Neuron (in vitro differentiated cells): ENCODE measurements around the gene SEC22C.
"Not testable (repeated sequence)": the region's sequence is repeated elsewhere in the genome, so short reads cannot be mapped to it uniquely, and the experiment has no call there.

Source experiments
- H2AFZ ChIP-seq: one replicate; pipeline ENCODE4 v1.6.1; 2013; ENCODE audit warnings: low read depth, mild to moderate bottlenecking, inconsistent platforms, low read length, moderate library complexity
- H3K27me3 ChIP-seq: one replicate; pipeline ENCODE4 v1.6.1; 2013; ENCODE audit warnings: low read length; ENCODE audit not compliant: insufficient read depth
- H3K36me3 ChIP-seq: one replicate; pipeline ENCODE4 v1.6.1; 2013; ENCODE audit warnings: low read length; ENCODE audit not compliant: insufficient read depth
- H3K4me1 ChIP-seq: one replicate; pipeline ENCODE4 v1.6.1; 2013; ENCODE audit warnings: low read length; ENCODE audit not compliant: insufficient read depth
- H3K4me3 ChIP-seq: 2 replicates; pipeline ENCODE4 v1.5.1; 2013; ENCODE audit warnings: mild to moderate bottlenecking, low read length, moderate library complexity
- H3K9me3 ChIP-seq: one replicate; pipeline ENCODE4 v1.6.1; 2013; ENCODE audit warnings: low read length

The SEC22C gene

DNA sequence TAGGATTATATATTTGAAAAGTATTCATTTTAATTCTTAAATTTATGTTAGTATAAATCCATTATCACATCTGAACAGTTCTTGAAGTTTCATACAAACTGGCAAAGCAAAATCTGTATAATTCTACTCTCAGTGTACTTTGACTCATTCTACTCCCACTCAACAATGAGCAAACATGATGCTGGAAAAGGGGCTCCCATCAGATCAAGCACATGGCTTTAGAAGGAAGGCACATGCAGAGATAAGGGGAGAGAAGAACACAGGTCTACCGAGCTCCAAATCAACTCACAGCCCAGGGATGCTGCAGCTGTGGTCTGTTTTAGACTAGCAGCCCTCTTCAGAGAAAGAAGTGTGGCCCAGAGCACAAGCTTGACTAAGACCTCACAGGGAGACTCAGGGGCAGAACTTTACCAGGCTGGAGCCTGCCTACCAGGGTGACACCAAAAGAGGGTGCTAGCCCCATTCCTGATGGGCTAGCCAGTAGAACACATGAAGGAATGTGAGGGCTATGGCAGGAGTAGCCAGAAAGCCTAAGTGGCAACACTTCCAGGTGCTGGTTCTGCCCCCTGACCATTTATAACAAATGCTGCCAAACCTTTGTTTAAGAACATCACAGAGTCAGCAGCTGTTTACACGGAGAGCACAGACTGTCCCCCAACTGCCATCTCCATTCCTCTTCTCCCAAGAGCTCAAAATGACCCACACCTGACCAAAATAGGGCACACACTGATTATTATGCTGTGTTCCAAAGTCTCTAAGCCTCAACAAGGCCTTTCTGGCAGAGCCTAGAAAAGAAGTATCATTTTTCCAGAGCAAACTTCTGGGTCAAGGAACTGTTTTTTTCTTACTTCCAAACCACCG, 19.5 kb downstream of the SEC22C start:
- Histone ChIP-seq H3K4me3 (no peak overlapping the region), H2AFZ (no peak overlapping the region), H3K9me3 (no peaks in the 10 kb centered on the region), H3K27me3 (no peaks in the 10 kb centered on the region), H3K36me3 (peaks cover 70% of the 10 kb centered on the region), H3K4me1 (no peaks in the 10 kb centered on the region)

DNA sequence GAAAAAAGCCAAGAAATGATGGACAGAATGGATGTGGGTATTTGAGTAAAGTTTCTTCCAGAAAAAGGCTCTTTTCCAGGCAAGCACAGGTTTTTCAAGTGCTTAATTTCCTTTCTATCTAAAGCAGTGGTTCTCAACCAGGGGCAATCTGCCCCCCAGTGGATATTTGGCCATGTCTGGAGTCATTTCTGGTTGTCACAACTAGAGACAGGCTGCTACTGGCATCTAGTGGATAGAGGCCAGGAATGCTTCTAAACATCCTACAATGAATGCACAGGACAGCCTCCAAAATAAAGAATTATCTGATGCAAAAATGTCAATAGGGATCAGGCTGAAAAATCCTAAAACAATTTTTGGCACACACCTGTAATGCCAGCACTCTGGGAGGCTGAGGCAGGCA, 23.9 kb downstream of the SEC22C start:
- no peaks in the 10 kb centered on the region for H3K4me1 ChIP-seq
- H3K4me3 ChIP-seq = no peak overlapping the region
- H3K27me3 ChIP-seq = no peaks in the 10 kb centered on the region
- peaks cover 81% of the 10 kb centered on the region for H3K36me3 ChIP-seq
- no peaks in the 10 kb centered on the region for H3K9me3 ChIP-seq
- no peak overlapping the region for H2AFZ ChIP-seq

DNA sequence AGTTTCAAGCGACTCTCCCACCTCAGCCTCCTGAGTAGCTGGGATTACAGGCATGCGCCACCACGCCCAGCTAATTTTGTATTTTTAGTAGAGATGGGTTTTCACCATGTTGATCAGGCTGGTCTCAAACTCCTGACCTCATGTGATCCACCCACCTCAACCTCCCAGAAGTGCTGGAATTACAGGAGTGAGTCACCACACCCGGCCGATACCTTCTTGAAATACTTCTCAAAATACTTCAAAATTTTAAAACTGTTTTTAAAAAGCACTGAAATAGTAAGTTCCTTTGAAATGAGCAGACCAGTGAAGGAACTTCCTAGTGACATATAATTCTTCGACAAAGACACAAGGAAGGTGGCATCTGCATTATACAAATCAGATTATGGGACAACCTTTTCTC, 24.9 kb downstream of the SEC22C start:
- H3K27me3 ChIP-seq, H2AFZ ChIP-seq, H3K4me1 ChIP-seq, H3K4me3 ChIP-seq, H3K9me3 ChIP-seq: not testable (repeated sequence)
- H3K36me3 ChIP-seq = peaks cover 80% of the 10 kb centered on the region

DNA sequence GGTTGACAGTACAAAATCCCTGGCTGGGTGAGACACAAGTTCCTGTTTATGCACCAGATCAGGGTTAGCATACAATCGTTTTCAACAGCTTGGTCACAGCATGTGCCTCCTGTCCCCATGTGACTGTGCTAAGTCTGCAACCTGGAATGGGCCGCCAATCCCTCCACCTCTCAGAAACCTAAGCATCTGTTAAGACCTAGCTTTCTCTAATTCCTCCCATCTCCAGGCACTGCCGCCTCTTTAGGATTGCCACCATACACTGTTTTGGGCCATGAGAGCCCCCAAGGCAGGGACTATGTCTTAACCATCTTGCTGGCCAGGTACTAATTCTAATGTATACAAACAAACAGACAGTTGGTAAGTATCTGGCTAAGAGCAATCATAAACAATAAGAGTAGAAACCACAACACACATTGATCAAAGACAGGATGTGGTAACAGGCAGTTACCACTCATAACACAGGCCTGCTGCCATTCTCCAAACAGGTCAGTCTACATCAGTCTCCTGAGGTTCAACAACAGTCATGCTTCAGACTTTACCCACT, 25.6 kb downstream of the SEC22C start:
- no peak overlapping the region for H3K4me3 ChIP-seq
- H3K9me3 ChIP-seq = no peaks in the 10 kb centered on the region
- H3K27me3 ChIP-seq = no peaks in the 10 kb centered on the region
- H3K4me1 ChIP-seq = no peaks in the 10 kb centered on the region
- H3K36me3 ChIP-seq = peaks cover 79% of the 10 kb centered on the region
- H2AFZ ChIP-seq = no peak overlapping the region

DNA sequence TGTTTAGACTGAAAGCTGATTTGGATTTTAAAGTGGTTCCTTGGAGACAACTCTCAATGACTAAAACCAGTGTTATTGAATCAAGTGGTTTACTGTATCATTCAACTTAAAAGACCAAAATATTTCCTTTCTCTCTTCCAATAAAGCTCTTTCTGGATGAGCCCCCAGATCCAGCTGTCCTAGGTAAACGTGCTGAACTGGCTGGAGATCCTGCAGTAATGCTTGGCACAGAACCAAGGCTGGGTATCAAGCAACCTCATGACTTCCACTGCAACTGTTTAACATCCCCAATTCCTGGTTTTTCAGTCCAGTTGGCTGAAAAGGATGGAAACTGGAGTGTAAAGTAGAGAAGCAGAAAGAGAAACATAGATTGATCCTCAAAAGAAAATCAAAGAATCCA, 28.9 kb downstream of the SEC22C start:
- Histone ChIP-seq H3K4me3 (no peak overlapping the region), H3K4me1 (no peaks in the 10 kb centered on the region), H3K36me3 (peaks cover 59% of the 10 kb centered on the region), H3K27me3 (no peaks in the 10 kb centered on the region), H3K9me3 (no peaks in the 10 kb centered on the region), H2AFZ (no peak overlapping the region)

DNA sequence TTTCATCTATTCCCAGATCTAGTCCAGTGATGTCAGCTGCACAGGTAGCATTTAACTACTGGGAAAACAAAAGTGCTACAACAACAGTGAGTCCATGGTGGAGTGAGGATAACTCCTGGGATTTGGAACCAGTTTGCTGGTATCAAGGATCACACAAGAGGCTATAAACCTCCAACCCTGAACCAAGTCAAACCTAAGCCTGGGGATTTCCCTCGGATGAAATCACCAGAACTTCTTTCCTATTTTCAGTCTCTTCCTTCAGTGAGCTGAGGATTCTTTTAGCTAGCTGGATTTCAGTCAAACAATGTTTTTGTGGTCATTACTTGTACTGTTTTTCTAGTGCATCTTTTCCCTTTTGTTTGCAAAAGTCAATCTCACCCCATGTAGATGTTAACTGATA, 31.5 kb downstream of the SEC22C start:
- H3K36me3 ChIP-seq = peaks cover 37% of the 10 kb centered on the region
- no peaks in the 10 kb centered on the region for H3K9me3 ChIP-seq
- H3K4me3 ChIP-seq = no peak overlapping the region
- no peaks in the 10 kb centered on the region for H3K4me1 ChIP-seq
- H3K27me3 ChIP-seq = no peaks in the 10 kb centered on the region
- no peak overlapping the region for H2AFZ ChIP-seq

DNA sequence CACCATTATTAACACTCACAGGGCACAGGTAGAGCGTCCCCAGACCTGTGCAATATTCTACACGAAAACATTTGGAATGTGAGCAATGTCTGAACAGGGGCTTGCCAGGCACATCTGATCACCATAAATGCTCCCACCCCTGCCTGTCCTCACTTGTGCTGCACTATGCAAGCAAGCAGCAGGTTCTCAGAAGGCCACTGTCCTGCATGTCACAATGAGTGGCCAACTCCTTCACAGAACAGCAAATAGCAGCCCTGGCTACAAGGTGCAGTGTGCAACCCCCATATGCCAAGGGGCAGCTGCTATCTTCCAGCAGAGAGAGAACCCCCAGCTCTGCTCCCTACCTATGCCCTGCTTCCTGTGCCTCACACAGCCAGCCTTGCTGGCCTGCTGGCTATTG, 32.6 kb downstream of the SEC22C start:
- Histone ChIP-seq H3K27me3 (no peaks in the 10 kb centered on the region), H3K9me3 (no peaks in the 10 kb centered on the region), H2AFZ (no peak overlapping the region), H3K4me1 (no peaks in the 10 kb centered on the region), H3K4me3 (no peak overlapping the region), H3K36me3 (peaks cover 30% of the 10 kb centered on the region)

DNA sequence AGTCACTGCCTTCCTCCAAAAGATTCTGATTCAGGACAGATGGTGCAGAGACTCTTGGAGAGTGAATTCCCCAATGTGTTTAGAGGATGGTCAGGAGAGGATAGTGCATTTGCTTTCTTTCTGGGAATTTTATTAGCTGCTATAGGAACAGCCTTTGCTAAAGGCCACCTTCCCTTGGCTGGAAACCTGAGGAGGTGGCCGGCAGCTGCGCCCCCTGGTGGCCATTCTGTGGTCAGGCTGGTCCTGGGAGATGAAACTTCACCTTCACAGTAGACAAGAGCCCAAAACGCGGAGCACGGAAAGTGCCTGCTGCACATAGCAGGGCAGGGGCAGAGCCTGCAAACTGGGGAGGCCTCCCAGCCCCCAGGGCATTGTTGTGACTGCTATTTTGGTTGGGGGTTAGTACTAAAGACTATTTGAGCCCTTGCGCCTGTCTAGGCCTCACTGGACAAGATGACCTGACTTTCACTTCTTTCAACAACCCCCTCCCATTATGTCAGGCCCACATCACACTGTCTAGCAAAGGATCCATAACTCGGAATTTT, 34.3 kb downstream of the SEC22C start:
- Histone ChIP-seq H3K4me1 (no peaks in the 10 kb centered on the region), H3K36me3 (peaks cover 16% of the 10 kb centered on the region), H3K4me3 (no peak overlapping the region), H3K27me3 (no peaks in the 10 kb centered on the region), H3K9me3 (no peaks in the 10 kb centered on the region), H2AFZ (no peak overlapping the region)

DNA sequence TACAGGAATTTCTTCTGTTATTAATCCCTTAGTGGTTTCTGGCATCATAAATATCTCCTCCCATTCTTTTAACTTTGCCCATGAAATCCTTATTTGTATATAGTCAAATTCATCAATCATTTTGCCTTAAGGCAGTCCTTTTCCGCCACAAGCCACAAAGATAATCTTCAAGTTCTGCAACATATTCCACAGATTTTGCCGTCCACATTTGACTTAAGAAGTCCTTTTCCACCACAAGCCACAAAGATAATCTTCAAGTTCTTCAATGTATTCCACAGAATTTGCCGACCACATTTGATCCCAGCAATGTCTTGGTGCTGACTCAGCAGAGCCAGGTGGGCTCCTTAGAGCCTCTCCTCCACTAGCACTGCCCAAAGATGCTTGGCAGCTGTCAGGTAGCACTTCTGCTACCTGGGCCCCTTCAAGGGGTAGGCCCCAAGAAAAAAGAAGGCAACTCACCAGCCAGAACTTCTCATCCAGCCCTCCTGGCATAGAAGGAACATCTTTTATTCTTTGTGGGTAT, 35.0 kb downstream of the SEC22C start:
- Histone ChIP-seq H3K9me3 (no peaks in the 10 kb centered on the region), H3K4me3 (no peak overlapping the region), H3K27me3 (no peaks in the 10 kb centered on the region), H2AFZ (no peak overlapping the region), H3K36me3 (peaks cover 10% of the 10 kb centered on the region), H3K4me1 (no peaks in the 10 kb centered on the region)

DNA sequence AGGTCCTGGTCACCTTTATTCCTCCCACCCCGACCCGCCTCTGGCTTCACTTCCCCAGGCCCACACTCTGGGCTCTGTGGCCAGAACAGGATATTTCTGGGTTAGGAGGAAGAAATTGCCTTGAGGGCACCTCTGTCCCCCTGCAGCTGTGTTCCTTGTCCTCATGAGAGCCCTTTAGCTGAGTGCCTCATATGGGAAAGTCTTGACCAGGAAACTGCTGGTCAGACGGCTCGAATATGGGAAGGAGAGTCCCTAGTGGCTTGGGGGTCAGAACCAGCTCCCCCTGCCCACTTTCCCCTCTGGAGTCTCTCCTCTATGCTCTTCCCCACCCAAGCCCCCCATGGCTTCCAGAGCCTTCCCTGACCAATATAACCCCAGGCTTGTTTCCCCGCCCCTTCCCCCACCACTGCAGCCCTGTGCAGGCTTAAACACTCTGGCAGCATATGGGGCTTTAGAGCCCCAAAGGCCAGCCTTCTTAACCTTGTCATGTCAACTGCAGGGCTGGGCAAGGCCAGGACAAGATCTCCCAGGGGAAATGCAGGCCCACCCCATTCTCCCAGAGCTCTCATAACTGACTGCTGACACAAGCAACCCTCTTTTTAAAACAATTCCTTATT, 36.4 kb downstream of the SEC22C start:
- no peaks in the 10 kb centered on the region for H3K9me3 ChIP-seq
- H3K4me1 ChIP-seq = no peaks in the 10 kb centered on the region
- H2AFZ ChIP-seq = no peak overlapping the region
- H3K4me3 ChIP-seq = no peak overlapping the region
- no peaks in the 10 kb centered on the region for H3K27me3 ChIP-seq
- H3K36me3 ChIP-seq = peaks cover 2% of the 10 kb centered on the region

DNA sequence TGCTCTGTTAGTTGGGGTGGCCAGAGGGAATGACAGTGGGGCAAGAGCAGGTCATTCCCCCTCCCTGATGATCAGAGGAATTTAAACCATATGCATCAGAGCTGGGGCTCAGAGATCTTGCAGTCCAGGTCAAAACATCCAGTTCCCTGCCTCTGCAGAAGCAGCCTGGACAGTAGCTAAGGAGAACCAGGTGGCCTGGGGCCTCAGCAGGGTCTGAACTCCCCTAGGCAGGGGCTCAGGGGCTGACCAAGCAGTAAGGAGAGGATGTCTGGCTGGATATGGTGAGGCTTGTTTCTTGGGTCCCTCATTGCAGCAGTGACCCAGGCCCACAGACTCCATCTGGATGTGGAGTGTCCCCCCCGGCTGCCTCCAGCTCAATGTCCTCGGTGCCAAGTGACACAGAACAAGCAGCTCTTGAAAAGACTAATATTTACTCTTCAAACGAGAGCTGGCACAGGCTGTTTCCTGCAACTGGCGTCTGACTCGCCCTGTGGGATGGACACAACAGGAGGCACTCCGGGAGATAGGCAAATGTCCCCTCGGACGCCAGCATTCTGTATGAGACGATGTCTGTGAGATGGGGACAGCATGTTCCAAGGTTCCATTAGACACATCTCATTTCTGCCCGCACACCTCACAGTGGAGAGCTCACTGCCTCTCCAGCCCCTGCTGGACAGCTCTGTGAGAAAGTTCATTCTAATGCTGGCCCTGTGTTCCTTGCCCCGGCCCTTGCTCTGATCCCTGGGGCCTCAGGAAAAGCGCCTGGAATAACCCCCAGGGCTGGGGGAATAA, 37.1 kb downstream of the SEC22C start:
- Histone ChIP-seq H3K4me3 (no peak overlapping the region), H3K4me1 (no peaks in the 10 kb centered on the region), H2AFZ (no peak overlapping the region), H3K9me3 (no peaks in the 10 kb centered on the region), H3K36me3 (peaks cover 2% of the 10 kb centered on the region), H3K27me3 (no peaks in the 10 kb centered on the region)

DNA sequence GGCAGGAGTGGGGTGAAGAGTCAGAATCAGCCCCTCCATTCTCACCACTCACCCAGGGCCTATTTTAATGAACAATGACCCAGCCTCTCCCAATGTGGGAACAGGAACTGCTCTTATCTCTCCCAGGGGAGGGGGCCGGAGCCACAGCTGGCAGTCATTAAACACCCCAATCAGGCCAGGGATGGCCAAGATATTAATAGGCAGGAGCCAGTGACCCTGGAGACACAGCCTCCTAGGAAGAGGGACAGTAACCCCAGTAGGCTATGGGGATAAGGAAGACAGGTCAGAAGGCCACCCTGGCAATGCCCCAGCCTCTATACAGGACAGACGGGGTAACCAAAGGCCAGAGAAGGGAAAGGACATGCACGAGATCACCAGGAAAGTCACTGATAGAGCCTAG, 40.7 kb downstream of the SEC22C start:
- Histone ChIP-seq H3K4me1 (no peaks in the 10 kb centered on the region), H3K4me3 (no peak overlapping the region), H3K36me3 (no peaks in the 10 kb centered on the region), H3K9me3 (no peaks in the 10 kb centered on the region), H3K27me3 (no peaks in the 10 kb centered on the region), H2AFZ (no peak overlapping the region)
